Testis (tissue), 3 donors: ENCODE measurements around the gene PTPRD. TPM values are rescaled to one million over a fixed set of nuclear protein-coding genes. Genes with fewer than 3 reads are reported as not detected.

Source experiments
- DNase-seq: peaks from one replicate; pipeline ENCODE4 v3.0.0-alpha.2; 2019
- H3K27ac ChIP-seq, 2 donors: fragments of 200-600 bp; sonication (generic); one replicate each; pipeline ENCODE4 v1.5.1; 2019
- H3K27me3 ChIP-seq: fragments of 200-600 bp; sonication (generic); one replicate; pipeline ENCODE4 v1.5.1; 2019
- H3K36me3 ChIP-seq: fragments of 200-600 bp; sonication (generic); one replicate; pipeline ENCODE4 v1.5.1; 2017; ENCODE audit warnings: low read depth; ENCODE audit errors: missing control alignments
- H3K4me1 ChIP-seq: fragments of 200-600 bp; sonication (generic); one replicate; pipeline ENCODE4 v1.5.1; 2019
- H3K4me3 ChIP-seq, 2 donors: fragments of 200-600 bp; sonication (generic); one replicate each; pipeline ENCODE4 v1.5.1; 2017 to 2019
- H3K9me3 ChIP-seq: fragments of 200-600 bp; sonication (generic); one replicate; pipeline ENCODE4 v1.5.1; 2017
- CTCF ChIP-seq, 3 experiments: fragments of 450-650 bp in 2 of 3; fragments of 200-600 bp in 1 of 3; sonication (generic) in 1 of 3; IDR thresholded peaks; one replicate each; pipeline ENCODE4 v1.5.1; 2016 to 2019; ENCODE audit warnings: antibody characterized with exemption in 3 of 3, mild to moderate bottlenecking in 2 of 3, moderate library complexity in 1 of 3
- POLR2A ChIP-seq: fragments of 450-650 bp; IDR thresholded peaks from one replicate; pipeline ENCODE4 v1.6.1; 2017; ENCODE audit warnings: antibody characterized with exemption, mild to moderate bottlenecking, moderate library complexity
- WGBS, 2 donors: methylation state at CpG; one replicate each; pipeline ENCODE4 v1.1.5; 2018; 5-methylcytosine and 5-hydroxymethylcytosine counted together
- intact Hi-C: fragments of 100-400 bp; cut with DNase I; formaldehyde crosslinking; loops from one replicate; pipeline ENCODE4 v1.15.1; 2023; ENCODE audit warnings: low total_unique reads
- polyA plus RNA-seq: library from polyadenylated mRNA; stranded (reverse); fragments of 350-450 nt; fragmentation: Illumina TruSeq; extraction: RNeasy Lipid Tissue Mini Kit (QIAGEN cat#74804); gene quantifications from one replicate; pipeline ENCODE4 v1.2.3, GENCODE V29; 2014; ENCODE audit warnings: low read depth, low replicate concordance; ENCODE audit not compliant: insufficient read depth
- total RNA-seq, 2 donors: library from RNA; depleted of rRNA; stranded (reverse); fragments of >200 nt; gene quantifications; one replicate each; pipeline ENCODE4 v1.2.3, GENCODE V29; 2016

The PTPRD gene
- total and polyA plus RNA-seq, 3 donors from 2014 or later = 15.4 to 33.6 (median 32.5) TPM

GRCh38 chr9:8457816-8458215 lies 2155.0 kb downstream of the PTPRD start:
- intact Hi-C loops = no loop called here
- Histone ChIP-seq H3K27ac (no peak overlapping the region), H3K4me1 (no peaks in the 10 kb centered on the region), H3K27me3 (no peaks in the 10 kb centered on the region), H3K36me3 (no peaks in the 10 kb centered on the region), H3K9me3 (no peaks in the 10 kb centered on the region), H3K4me3 (no peak overlapping the region)
- 84 to 90% methylated on average over 2 of the region's 2 CpGs for WGBS, 2 donors
- TF ChIP-seq POLR2A (no peak), CTCF (IDR thresholded peaks at IDR 0.05) (no peak)
- no peak for DNase-seq

GRCh38 chr9:8457055-8457454 lies 2155.7 kb downstream of the PTPRD start:
- Histone ChIP-seq H3K9me3 (no peaks in the 10 kb centered on the region), H3K4me1 (no peaks in the 10 kb centered on the region), H3K27ac (no peak overlapping the region), H3K36me3 (no peaks in the 10 kb centered on the region), H3K27me3 (no peaks in the 10 kb centered on the region), H3K4me3 (no peak overlapping the region)
- WGBS, 2 donors = 38 to 54% methylated on average over 5 of the region's 5 CpGs
- DNase-seq = no peak
- intact Hi-C loops = no loop called here
- TF ChIP-seq POLR2A (no peak), CTCF (IDR thresholded peaks at IDR 0.05) (no peak)

GRCh38 chr9:8456344-8456743 lies 2156.5 kb downstream of the PTPRD start:
- DNase-seq = no peak
- H3K27me3 ChIP-seq = no peaks in the 10 kb centered on the region
- no peak for TF ChIP-seq POLR2A
- no peak for TF ChIP-seq CTCF (IDR thresholded peaks at IDR 0.05)
- no peaks in the 10 kb centered on the region for H3K36me3 ChIP-seq
- intact Hi-C loops = no loop called here
- no peaks in the 10 kb centered on the region for H3K4me1 ChIP-seq
- H3K9me3 ChIP-seq = no peaks in the 10 kb centered on the region
- H3K4me3 ChIP-seq = no peak overlapping the region
- H3K27ac ChIP-seq = no peak overlapping the region

- intact Hi-C loops = no loop called here
- Histone ChIP-seq H3K27me3 (no peaks in the 10 kb centered on the region), H3K36me3 (no peaks in the 10 kb centered on the region), H3K9me3 (no peaks in the 10 kb centered on the region), H3K4me3 (no peak overlapping the region), H3K4me1 (no peaks in the 10 kb centered on the region), H3K27ac (no peak overlapping the region)
- 85 to 87% methylated on average over 9 of the region's 9 CpGs for WGBS, 2 donors
- no peak for DNase-seq
- TF ChIP-seq POLR2A = no peak
- no peak for TF ChIP-seq CTCF (IDR thresholded peaks at IDR 0.05)
These were observed 2161.8 kb downstream of the PTPRD start for GRCh38 chr9:8450810-8451545.

GRCh38 chr9:8448226-8448625 lies 2164.6 kb downstream of the PTPRD start:
- Histone ChIP-seq H3K4me3 (no peak overlapping the region), H3K27me3 (no peaks in the 10 kb centered on the region), H3K36me3 (no peaks in the 10 kb centered on the region), H3K9me3 (no peaks in the 10 kb centered on the region), H3K4me1 (no peaks in the 10 kb centered on the region), H3K27ac (no peak overlapping the region)
- WGBS, 2 donors = 96% methylated on average over 7 of the region's 7 CpGs
- intact Hi-C loops = no loop called here
- TF ChIP-seq CTCF (IDR thresholded peaks at IDR 0.05) = no peak
- no peak for TF ChIP-seq POLR2A
- DNase-seq = no peak
